Measurements from ENCODE around the gene FBF1.

Gene FBF1

DNA sequence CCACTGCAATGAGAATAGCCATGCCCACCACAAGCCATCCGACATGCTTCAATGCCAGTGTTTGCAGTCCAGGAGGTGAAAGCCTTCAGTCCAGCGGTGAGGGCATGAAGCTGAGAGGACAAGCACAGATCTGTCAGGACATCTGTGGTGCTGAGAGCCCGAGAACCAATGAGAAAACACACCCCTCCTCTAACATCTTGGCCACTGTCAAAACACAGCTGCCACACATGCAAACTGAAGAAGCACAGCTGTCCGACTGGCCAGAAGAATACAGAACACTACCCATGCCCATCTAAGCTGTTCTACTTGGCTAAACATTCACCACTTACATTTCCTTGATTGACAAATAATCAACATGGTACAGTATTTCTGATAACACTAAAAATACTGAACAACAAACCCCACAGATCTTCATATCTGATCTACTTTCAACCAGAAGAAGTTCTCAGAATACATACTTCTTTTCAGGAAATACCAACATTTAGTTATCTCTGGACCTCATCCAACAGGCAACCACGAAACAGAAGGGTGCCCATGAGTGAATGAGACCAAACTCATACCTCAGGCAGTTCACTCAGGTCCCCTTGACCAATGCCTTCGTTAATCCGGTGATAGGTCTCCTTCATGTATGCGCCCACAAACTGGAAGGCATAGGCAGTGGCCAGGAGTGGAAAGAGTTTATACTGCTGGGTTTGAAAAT, 10.2 kb upstream of the FBF1 start:
- Histone ChIP-seq H3K27me3 (ENCODE audit: control insufficient read depth in 2 of 2, insufficient read depth in 2 of 2, low read length in 2 of 2) (no peaks in the 10 kb centered on the region), H3K27ac (ENCODE audit: low read depth in 2 of 2, low read length in 2 of 2) (no peak overlapping the region), H3K9me3 (ENCODE audit: control insufficient read depth in 2 of 2, low read length in 2 of 2) (no peaks in the 10 kb centered on the region), H3K9ac (ENCODE audit: low read depth in 1 of 2, low read length in 2 of 2) (no peak overlapping the region), H3K4me1 (ENCODE audit: control insufficient read depth in 2 of 2, insufficient read depth in 2 of 2, low read length in 2 of 2) (no peaks in the 10 kb centered on the region), H3K36me3 (ENCODE audit: control insufficient read depth in 2 of 2, insufficient read depth in 2 of 2, low read length in 2 of 2) (peaks cover 68 to 76% of the 10 kb centered on the region in 2 donors), H3K4me3 (ENCODE audit: low read length in 2 of 2) (no peak overlapping the region)

GRCh38 chr17:75950421-75950820, 9.6 kb upstream of the FBF1 start:
- Histone ChIP-seq H3K36me3 (ENCODE audit: control insufficient read depth in 2 of 2, insufficient read depth in 2 of 2, low read length in 2 of 2) (peaks cover 66 to 76% of the 10 kb centered on the region in 2 donors), H3K9me3 (ENCODE audit: control insufficient read depth in 2 of 2, low read length in 2 of 2) (no peaks in the 10 kb centered on the region), H3K27me3 (ENCODE audit: control insufficient read depth in 2 of 2, insufficient read depth in 2 of 2, low read length in 2 of 2) (no peaks in the 10 kb centered on the region), H3K4me3 (ENCODE audit: low read length in 2 of 2) (no peak overlapping the region), H3K4me1 (ENCODE audit: control insufficient read depth in 2 of 2, insufficient read depth in 2 of 2, low read length in 2 of 2) (no peaks in the 10 kb centered on the region), H3K27ac (ENCODE audit: low read depth in 2 of 2, low read length in 2 of 2) (no peak overlapping the region), H3K9ac (ENCODE audit: low read depth in 1 of 2, low read length in 2 of 2) (no peak overlapping the region)

GRCh38 chr17:75945211-75945610, 4.4 kb upstream of the FBF1 start:
- Histone ChIP-seq H3K36me3 (ENCODE audit: control insufficient read depth in 2 of 2, insufficient read depth in 2 of 2, low read length in 2 of 2) (peaks cover 37 to 56% of the 10 kb centered on the region in 2 donors), H3K27me3 (ENCODE audit: control insufficient read depth in 2 of 2, insufficient read depth in 2 of 2, low read length in 2 of 2) (no peaks in the 10 kb centered on the region), H3K4me1 (ENCODE audit: control insufficient read depth in 2 of 2, insufficient read depth in 2 of 2, low read length in 2 of 2) (peaks cover 3 to 8% of the 10 kb centered on the region in 2 donors), H3K4me3 (ENCODE audit: low read length in 2 of 2) (no peak overlapping the region), H3K27ac (ENCODE audit: low read depth in 2 of 2, low read length in 2 of 2) (no peak overlapping the region), H3K9me3 (ENCODE audit: control insufficient read depth in 2 of 2, low read length in 2 of 2) (no peaks in the 10 kb centered on the region), H3K9ac (ENCODE audit: low read depth in 1 of 2, low read length in 2 of 2) (no peak overlapping the region)

GRCh38 chr17:75943491-75943890, 2.6 kb upstream of the FBF1 start:
- Histone ChIP-seq H3K4me3 (ENCODE audit: low read length in 2 of 2) (no peak overlapping the region), H3K27ac (ENCODE audit: low read depth in 2 of 2, low read length in 2 of 2) (no peak overlapping the region), H3K36me3 (ENCODE audit: control insufficient read depth in 2 of 2, insufficient read depth in 2 of 2, low read length in 2 of 2) (peaks cover 26 to 42% of the 10 kb centered on the region in 2 donors), H3K4me1 (ENCODE audit: control insufficient read depth in 2 of 2, insufficient read depth in 2 of 2, low read length in 2 of 2) (peaks cover 4 to 8% of the 10 kb centered on the region in 2 donors), H3K9me3 (ENCODE audit: control insufficient read depth in 2 of 2, low read length in 2 of 2) (no peaks in the 10 kb centered on the region), H3K27me3 (ENCODE audit: control insufficient read depth in 2 of 2, insufficient read depth in 2 of 2, low read length in 2 of 2) (no peaks in the 10 kb centered on the region), H3K9ac (ENCODE audit: low read depth in 1 of 2, low read length in 2 of 2) (no peak overlapping the region)

- no peak overlapping the region for H3K9ac ChIP-seq (ENCODE audit: low read depth in 1 of 2, low read length in 2 of 2)
- no peaks in the 10 kb centered on the region for H3K9me3 ChIP-seq (ENCODE audit: control insufficient read depth in 2 of 2, low read length in 2 of 2)
- H3K4me1 ChIP-seq (ENCODE audit: control insufficient read depth in 2 of 2, insufficient read depth in 2 of 2, low read length in 2 of 2), result peaks cover 4 to 8% of the 10 kb centered on the region in 2 donors
- no peak overlapping the region for H3K27ac ChIP-seq (ENCODE audit: low read depth in 2 of 2, low read length in 2 of 2)
- H3K36me3 ChIP-seq (ENCODE audit: control insufficient read depth in 2 of 2, insufficient read depth in 2 of 2, low read length in 2 of 2), result peaks cover 18 to 33% of the 10 kb centered on the region in 2 donors
- H3K4me3 ChIP-seq (ENCODE audit: low read length in 2 of 2), result no peak overlapping the region
- no peaks in the 10 kb centered on the region for H3K27me3 ChIP-seq (ENCODE audit: control insufficient read depth in 2 of 2, insufficient read depth in 2 of 2, low read length in 2 of 2)
Measured at GRCh38 chr17:75942473-75942872, 1.6 kb upstream of the FBF1 start.

DNA sequence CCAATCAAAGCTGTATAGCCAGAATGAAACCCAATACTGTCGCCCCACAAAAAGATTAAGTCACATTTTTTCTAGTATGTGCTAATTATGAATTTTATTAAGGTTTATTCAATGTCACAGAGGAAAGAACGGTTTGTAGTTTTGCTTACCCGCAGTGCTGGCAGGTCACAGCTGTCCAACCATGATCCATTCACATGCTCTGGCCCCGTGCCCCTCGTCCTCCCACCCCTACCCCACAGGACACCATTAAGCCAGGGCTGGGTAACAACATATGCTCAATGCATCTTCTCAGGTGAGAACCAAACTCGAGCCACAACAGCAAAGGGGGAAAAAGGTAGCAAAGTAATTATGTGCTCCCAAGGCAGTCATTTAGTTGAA, 589 bp upstream of the FBF1 start:
- Histone ChIP-seq H3K27me3 (ENCODE audit: control insufficient read depth in 2 of 2, insufficient read depth in 2 of 2, low read length in 2 of 2) (no peaks in the 10 kb centered on the region), H3K4me3 (ENCODE audit: low read length in 2 of 2) (peak overlapping the region; percentile 34 to 82), H3K27ac (ENCODE audit: low read depth in 2 of 2, low read length in 2 of 2) (no peak overlapping the region), H3K9me3 (ENCODE audit: control insufficient read depth in 2 of 2, low read length in 2 of 2) (no peaks in the 10 kb centered on the region), H3K4me1 (ENCODE audit: control insufficient read depth in 2 of 2, insufficient read depth in 2 of 2, low read length in 2 of 2) (peaks cover 4 to 8% of the 10 kb centered on the region in 2 donors), H3K36me3 (ENCODE audit: control insufficient read depth in 2 of 2, insufficient read depth in 2 of 2, low read length in 2 of 2) (peaks cover 12 to 24% of the 10 kb centered on the region in 2 donors), H3K9ac (ENCODE audit: low read depth in 1 of 2, low read length in 2 of 2) (no peak overlapping the region)

- Histone ChIP-seq H3K27ac (ENCODE audit: low read depth in 2 of 2, low read length in 2 of 2) (no peak overlapping the region), H3K27me3 (ENCODE audit: control insufficient read depth in 2 of 2, insufficient read depth in 2 of 2, low read length in 2 of 2) (no peaks in the 10 kb centered on the region), H3K36me3 (ENCODE audit: control insufficient read depth in 2 of 2, insufficient read depth in 2 of 2, low read length in 2 of 2) (peaks cover under 1 to 2% of the 10 kb centered on the region in 2 donors), H3K4me3 (ENCODE audit: low read length in 2 of 2) (no peak overlapping the region), H3K9ac (ENCODE audit: low read depth in 1 of 2, low read length in 2 of 2) (no peak overlapping the region), H3K9me3 (ENCODE audit: control insufficient read depth in 2 of 2, low read length in 2 of 2) (no peaks in the 10 kb centered on the region), H3K4me1 (ENCODE audit: control insufficient read depth in 2 of 2, insufficient read depth in 2 of 2, low read length in 2 of 2) (peaks cover 4 to 8% of the 10 kb centered on the region in 2 donors)
Measured at GRCh38 chr17:75937652-75938051, 3.2 kb downstream of the FBF1 start.

DNA sequence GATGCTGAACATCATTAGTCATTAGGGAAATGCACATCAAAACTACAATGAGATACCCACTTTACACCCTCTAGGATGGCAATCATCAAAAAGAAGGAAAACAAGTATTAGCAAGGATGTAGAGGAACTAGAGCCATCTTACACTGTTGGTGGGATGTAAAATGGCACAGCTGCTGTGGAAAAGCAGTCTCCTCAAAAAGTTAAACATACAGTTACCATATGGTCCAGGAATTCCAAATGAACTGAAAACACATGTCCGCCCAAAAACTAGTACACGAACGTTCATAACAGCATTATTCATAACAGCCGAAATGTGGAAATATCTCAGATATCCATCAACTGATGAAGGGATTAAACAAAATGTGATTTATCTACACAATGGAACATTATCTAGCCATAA, 7.0 kb downstream of the FBF1 start:
- Histone ChIP-seq H3K4me3 (ENCODE audit: low read length in 2 of 2) (no peak overlapping the region), H3K9ac (ENCODE audit: low read depth in 1 of 2, low read length in 2 of 2) (no peak overlapping the region), H3K36me3 (ENCODE audit: control insufficient read depth in 2 of 2, insufficient read depth in 2 of 2, low read length in 2 of 2) (no peaks in the 10 kb centered on the region), H3K4me1 (ENCODE audit: control insufficient read depth in 2 of 2, insufficient read depth in 2 of 2, low read length in 2 of 2) (no peaks in the 10 kb centered on the region), H3K9me3 (ENCODE audit: control insufficient read depth in 2 of 2, low read length in 2 of 2) (no peaks in the 10 kb centered on the region), H3K27me3 (ENCODE audit: control insufficient read depth in 2 of 2, insufficient read depth in 2 of 2, low read length in 2 of 2) (no peaks in the 10 kb centered on the region), H3K27ac (ENCODE audit: low read depth in 2 of 2, low read length in 2 of 2) (no peak overlapping the region)

DNA sequence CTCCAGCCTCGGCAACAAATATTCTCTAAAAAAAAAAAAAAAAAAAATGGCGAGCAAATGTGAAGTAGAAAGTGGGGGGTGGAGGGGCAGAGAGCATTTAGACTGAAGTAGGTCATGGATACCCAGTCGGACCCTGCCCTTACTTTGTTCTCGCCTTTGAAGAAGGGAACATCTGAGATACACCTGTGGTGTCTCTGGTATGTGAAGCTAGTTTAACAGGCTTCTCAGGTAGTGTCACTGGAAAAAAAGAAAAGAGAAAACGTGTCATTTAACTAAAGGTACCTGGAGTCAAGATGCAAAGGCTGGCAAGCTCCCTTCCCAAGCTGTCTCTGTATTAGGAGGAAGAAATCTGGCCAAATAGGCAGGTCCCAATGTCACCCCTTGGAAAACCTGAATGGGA, 8.0 kb downstream of the FBF1 start:
- no peaks in the 10 kb centered on the region for H3K4me1 ChIP-seq (ENCODE audit: control insufficient read depth in 2 of 2, insufficient read depth in 2 of 2, low read length in 2 of 2)
- no peaks in the 10 kb centered on the region for H3K9me3 ChIP-seq (ENCODE audit: control insufficient read depth in 2 of 2, low read length in 2 of 2)
- no peak overlapping the region for H3K9ac ChIP-seq (ENCODE audit: low read depth in 1 of 2, low read length in 2 of 2)
- no peaks in the 10 kb centered on the region for H3K27me3 ChIP-seq (ENCODE audit: control insufficient read depth in 2 of 2, insufficient read depth in 2 of 2, low read length in 2 of 2)
- no peak overlapping the region for H3K4me3 ChIP-seq (ENCODE audit: low read length in 2 of 2)
- no peaks in the 10 kb centered on the region for H3K36me3 ChIP-seq (ENCODE audit: control insufficient read depth in 2 of 2, insufficient read depth in 2 of 2, low read length in 2 of 2)
- H3K27ac ChIP-seq (ENCODE audit: low read depth in 2 of 2, low read length in 2 of 2), result no peak overlapping the region

GRCh38 chr17:75931062-75931461, 9.8 kb downstream of the FBF1 start:
- H3K9me3 ChIP-seq (ENCODE audit: control insufficient read depth in 2 of 2, low read length in 2 of 2), result no peaks in the 10 kb centered on the region
- H3K9ac ChIP-seq (ENCODE audit: low read depth in 1 of 2, low read length in 2 of 2), result no peak overlapping the region
- peaks cover 0 to 4% of the 10 kb centered on the region in 2 donors for H3K36me3 ChIP-seq (ENCODE audit: control insufficient read depth in 2 of 2, insufficient read depth in 2 of 2, low read length in 2 of 2)
- no peak overlapping the region for H3K27ac ChIP-seq (ENCODE audit: low read depth in 2 of 2, low read length in 2 of 2)
- no peak overlapping the region for H3K4me3 ChIP-seq (ENCODE audit: low read length in 2 of 2)
- H3K4me1 ChIP-seq (ENCODE audit: control insufficient read depth in 2 of 2, insufficient read depth in 2 of 2, low read length in 2 of 2), result no peaks in the 10 kb centered on the region
- H3K27me3 ChIP-seq (ENCODE audit: control insufficient read depth in 2 of 2, insufficient read depth in 2 of 2, low read length in 2 of 2), result no peaks in the 10 kb centered on the region

Measured in mucosa of rectum (tissue), 2 donors.